Activated naive CD8-positive, alpha-beta T cell treated with anti-CD3 and anti-CD28 coated beads, Interleukin-2, amount 10 ng/mL, durations not matched to agents 7 days and 5 days (primary cell): Measurements from ENCODE around the gene PIK3AP1. TPM values are rescaled to one million over a fixed set of nuclear protein-coding genes. Genes with fewer than 3 reads are reported as not detected.
"Not testable (repeated sequence)": the region's sequence is repeated elsewhere in the genome, so short reads cannot be mapped to it uniquely, and the experiment has no call there.

Experiments
- ATAC-seq: fragments of 150-1000 bp; cut with Tn5 transposase; one replicate; pipeline ENCODE4 v1.10.0; 2021; ENCODE audit warnings: low read depth, moderate library complexity
- POLR2A ChIA-PET: fragments of 350-600 bp; sonication (Branson Sonifier 250); formaldehyde crosslinking; loops from one replicate; lab custom pipeline; 2021; ENCODE audit warnings: antibody characterized with exemption; lab: Charles Lee
- DNase-seq: peaks from one replicate; pipeline ENCODE4 v3.0.0; 2021
- H3K27ac Mint-ChIP-seq: one replicate; pipeline ENCODE4 v1.8.0; 2022; ENCODE audit warnings: mild to moderate bottlenecking, mixed read lengths
- H3K27me3 Mint-ChIP-seq: one replicate; pipeline ENCODE4 v1.8.0; 2022; ENCODE audit warnings: mild to moderate bottlenecking, moderate library complexity, mixed read lengths
- H3K36me3 Mint-ChIP-seq: one replicate; pipeline ENCODE4 v1.8.0; 2021; ENCODE audit warnings: mild to moderate bottlenecking, mixed read lengths
- H3K4me1 Mint-ChIP-seq: one replicate; pipeline ENCODE4 v1.8.0; 2021; ENCODE audit warnings: mixed read lengths
- H3K4me3 Mint-ChIP-seq: one replicate; pipeline ENCODE4 v1.8.0; 2022; ENCODE audit warnings: mild to moderate bottlenecking, moderate library complexity, mixed read lengths
- H3K9me3 Mint-ChIP-seq: one replicate; pipeline ENCODE4 v1.8.0; 2021; ENCODE audit warnings: mixed read lengths
- total RNA-seq, 2 experiments: library from RNA; stranded (reverse); gene quantifications; one replicate each; pipeline ENCODE4 v1.2.3, GENCODE V29; 2021

PIK3AP1 gene
- total RNA-seq, 2 experiments from 2014 or later = 5.3 to 7.4 TPM

DNA sequence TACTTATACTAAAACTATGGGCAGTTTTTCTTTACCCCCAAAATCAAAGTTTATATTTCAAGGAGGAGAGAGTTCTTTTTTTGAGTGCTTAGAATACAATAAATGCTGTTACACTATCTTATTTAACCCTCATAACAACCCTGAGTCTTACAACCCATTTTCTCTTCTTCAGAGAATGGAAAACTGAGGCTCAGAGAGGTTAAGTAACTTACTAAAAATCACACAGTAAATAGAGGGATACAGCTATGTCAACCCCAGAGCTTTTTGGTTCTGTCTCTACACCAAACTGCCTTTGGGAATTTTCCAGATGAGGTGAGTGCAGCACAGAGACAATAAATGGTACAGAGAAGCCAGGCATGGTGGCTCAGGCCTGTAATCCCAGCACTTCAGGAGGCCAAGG is 25.6 kb upstream of the PIK3AP1 start:
- H3K27ac Mint-ChIP-seq = no peak overlapping the region
- H3K27me3 Mint-ChIP-seq = peaks cover 6% of the 10 kb centered on the region
- H3K4me1 Mint-ChIP-seq = peaks cover 15% of the 10 kb centered on the region
- no peak overlapping the region for H3K4me3 Mint-ChIP-seq
- POLR2A ChIA-PET = no interaction called here
- DNase-seq (no peak), ATAC-seq (no peak)
- no peaks in the 10 kb centered on the region for H3K36me3 Mint-ChIP-seq
- no peaks in the 10 kb centered on the region for H3K9me3 Mint-ChIP-seq

DNA sequence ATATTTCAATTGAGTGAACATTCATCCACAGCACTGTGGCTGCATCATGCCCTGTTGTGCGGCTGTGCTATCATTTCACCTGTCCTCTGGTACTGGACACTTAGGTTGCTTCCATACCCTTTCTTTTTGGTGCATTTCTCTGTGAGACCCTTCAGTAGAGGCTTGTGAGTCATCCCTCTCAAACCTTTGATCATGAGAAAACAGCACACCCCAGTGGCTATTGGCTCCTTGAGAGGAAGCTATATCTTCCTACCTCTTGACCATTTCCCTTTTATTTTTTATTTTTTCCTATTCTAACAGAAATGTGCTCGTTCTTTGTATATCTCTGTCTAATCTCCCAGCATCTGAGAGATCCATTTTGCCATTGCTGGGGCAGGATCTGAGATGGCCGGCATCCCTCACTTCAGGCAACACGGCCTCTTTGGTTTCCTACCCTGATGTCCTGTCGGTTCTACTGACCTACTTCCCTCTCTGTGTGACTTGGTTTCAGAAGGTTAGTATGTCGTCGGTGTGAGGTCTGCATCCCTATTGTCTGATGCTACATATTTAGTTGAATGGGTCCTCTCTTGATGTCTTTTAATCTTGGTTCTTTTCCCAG is 23.8 kb upstream of the PIK3AP1 start:
- ATAC-seq (no peak), DNase-seq (no peak)
- Mint-ChIP-seq H3K27ac (peak overlapping the region; percentile 14), H3K36me3 (no peaks in the 10 kb centered on the region), H3K4me1 (peaks cover 15% of the 10 kb centered on the region), H3K27me3 (peaks cover 8% of the 10 kb centered on the region), H3K9me3 (no peaks in the 10 kb centered on the region), H3K4me3 (no peak overlapping the region)
- POLR2A ChIA-PET = no interaction called here

DNA sequence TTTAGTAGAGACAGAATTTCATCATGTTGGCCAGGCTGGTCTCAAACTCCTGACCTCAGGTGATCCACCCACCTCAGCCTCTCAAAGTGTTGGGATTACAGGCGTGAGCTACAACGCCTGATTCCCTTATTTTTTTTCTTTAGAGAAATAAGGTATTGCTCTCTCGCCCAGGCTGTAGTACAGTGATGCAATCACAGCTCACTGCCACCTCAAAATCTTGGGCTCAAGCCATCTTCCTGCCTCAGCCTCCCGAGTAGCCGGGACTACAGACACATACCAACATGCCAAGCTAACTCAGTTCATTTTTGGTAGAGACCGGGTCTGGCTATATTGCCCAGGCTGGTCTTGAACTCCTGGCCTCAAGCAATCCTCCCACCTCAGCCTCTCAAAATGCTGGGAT is 21.2 kb upstream of the PIK3AP1 start:
- POLR2A ChIA-PET, DNase-seq, ATAC-seq: not testable (repeated sequence)

DNA sequence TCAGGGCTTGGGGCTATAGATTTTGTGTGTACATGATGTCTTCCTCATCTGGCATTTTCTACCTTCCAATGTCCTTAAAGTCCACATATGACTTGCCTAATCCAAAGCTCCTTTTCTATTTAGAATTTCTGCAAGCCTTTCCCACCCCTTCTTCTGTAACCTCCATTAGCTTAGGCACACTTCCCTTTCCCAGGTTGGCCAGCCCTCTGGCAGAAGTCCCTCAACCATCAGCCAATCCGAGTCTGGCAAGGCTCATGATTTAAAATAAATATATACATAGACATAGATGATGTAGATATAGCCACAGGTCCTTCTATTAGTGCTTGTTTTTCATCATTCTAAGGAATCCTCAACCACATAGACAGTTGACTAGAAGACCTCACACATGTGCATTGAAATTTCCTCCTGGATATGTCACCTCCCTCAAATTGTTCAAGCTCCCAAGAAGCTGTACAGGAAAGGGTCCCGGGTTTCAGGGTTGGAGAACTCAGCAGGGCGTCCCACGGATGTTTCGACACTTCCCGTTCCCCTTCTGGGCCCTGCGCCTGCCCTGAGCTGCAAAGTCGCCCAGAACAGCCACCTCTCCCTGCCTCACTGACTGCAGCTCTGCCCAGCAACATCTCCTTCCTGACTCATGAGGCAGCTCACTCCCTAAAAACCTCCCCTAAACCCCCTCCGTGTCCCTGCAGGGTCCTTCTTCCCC is 20.4 kb upstream of the PIK3AP1 start:
- H3K9me3 Mint-ChIP-seq = no peaks in the 10 kb centered on the region
- POLR2A ChIA-PET = interaction anchor here (0.6 kb wide), 1 partner anchor 9 kb away, joined by 3 read pairs; no protein-coding TSS in a partner anchor
- ATAC-seq = no peak
- no peaks in the 10 kb centered on the region for H3K36me3 Mint-ChIP-seq
- peaks cover 8% of the 10 kb centered on the region for H3K27me3 Mint-ChIP-seq
- no peak for DNase-seq
- H3K27ac Mint-ChIP-seq = no peak overlapping the region
- H3K4me3 Mint-ChIP-seq = no peak overlapping the region
- H3K4me1 Mint-ChIP-seq = peaks cover 7% of the 10 kb centered on the region

More for the DNA sequence above, 21.2 kb upstream of the PIK3AP1 start:
- not testable (repeated sequence) for H3K9me3 Mint-ChIP-seq, H3K27me3 Mint-ChIP-seq, H3K4me1 Mint-ChIP-seq, H3K4me3 Mint-ChIP-seq, H3K27ac Mint-ChIP-seq, H3K36me3 Mint-ChIP-seq

DNA sequence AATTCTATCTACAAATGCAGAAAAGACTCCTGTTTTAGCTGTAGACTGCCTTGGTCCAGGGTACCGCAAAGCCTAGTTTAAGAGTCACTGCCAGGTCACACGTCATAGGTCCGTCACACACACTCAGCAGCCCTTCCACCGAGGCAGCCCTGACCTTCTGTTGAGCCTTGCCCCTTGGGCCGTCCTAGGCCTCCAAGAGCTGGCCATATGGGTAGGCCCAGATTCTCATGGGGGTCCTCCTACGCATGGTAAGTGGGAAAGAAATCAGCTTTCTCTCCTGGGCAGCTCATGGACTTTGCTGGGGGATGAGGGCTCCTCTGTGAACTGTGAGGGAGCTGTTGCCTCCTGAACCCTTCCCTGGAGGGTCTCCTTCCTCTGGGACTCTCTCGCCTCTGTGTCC is 19.8 kb upstream of the PIK3AP1 start:
- Mint-ChIP-seq H3K36me3 (no peaks in the 10 kb centered on the region), H3K27me3 (peaks cover 6% of the 10 kb centered on the region), H3K4me1 (peaks cover 7% of the 10 kb centered on the region), H3K4me3 (no peak overlapping the region), H3K27ac (no peak overlapping the region), H3K9me3 (no peaks in the 10 kb centered on the region)
- DNase-seq (no peak), ATAC-seq (no peak)
- POLR2A ChIA-PET = interaction anchor here (0.6 kb wide), 1 partner anchor 8 kb away, joined by 3 read pairs; no protein-coding TSS in a partner anchor

DNA sequence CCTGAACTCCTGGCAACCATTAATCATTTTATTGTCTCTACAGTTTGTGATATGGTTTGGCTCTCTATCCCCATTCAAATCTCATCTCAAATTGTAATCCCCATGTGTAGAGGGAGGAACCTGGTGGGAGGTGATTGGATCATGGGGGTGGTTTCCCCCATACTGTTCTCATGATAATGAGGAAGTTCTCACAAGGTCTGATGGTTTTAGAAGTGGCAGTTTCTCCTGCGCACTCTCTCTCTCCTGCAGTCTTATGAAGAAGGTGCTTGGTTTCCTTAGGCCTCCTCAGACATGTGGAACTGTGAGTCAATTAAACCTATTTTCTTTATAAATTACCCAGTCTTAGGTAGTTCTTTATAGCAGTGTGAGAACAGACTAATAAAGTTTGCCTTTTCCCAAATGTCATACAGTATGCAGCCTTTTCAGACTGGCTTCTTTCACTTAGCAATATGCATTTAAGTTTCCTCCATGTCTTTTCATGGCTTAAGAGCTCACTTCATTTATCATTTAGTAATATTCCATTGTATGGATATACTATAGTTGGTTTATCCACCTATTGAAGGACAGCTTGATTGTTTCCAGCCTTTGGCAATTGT is 17.1 kb upstream of the PIK3AP1 start:
- H3K4me3 Mint-ChIP-seq, H3K4me1 Mint-ChIP-seq, H3K9me3 Mint-ChIP-seq, ATAC-seq, H3K36me3 Mint-ChIP-seq, POLR2A ChIA-PET, H3K27me3 Mint-ChIP-seq, DNase-seq, H3K27ac Mint-ChIP-seq: not testable (repeated sequence)

DNA sequence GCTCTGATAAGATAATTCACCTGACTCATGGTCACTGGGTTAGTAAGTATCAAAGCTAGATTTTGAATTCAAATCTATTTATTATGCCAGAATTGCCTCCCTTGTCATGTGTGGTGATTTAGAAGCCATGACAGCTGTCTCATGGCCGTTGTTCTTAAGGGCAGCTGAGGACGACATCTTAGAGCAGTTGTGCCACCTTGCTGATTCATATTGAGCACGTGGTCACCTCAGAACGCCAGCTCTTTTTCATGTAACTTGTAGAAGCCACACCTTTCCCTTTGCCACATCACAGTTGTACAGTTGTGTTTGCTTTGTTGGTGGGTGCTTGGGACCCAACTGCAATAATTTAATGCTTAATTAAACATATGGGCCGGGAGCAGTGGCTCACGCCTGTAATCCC is 4.3 kb upstream of the PIK3AP1 start:
- H3K36me3 Mint-ChIP-seq = no peaks in the 10 kb centered on the region

DNA sequence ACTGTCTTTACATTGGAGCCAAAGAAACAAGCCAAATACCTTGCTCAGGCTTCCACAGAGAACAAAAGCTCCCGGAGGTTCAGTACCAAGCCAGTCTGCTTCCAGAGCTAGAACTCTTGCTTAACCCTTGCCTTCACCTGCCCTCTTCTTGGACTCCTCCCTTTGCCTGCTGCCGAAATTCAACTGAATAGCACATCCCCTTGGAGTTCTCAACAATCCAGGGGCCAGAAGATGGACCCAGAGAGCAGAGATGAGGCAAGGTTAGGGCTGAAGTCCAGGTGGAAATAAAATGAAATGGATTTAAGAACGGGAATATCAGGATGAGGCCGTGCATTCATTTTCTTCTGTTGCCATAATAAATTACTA is 876 bp upstream of the PIK3AP1 start:
- H3K4me3 Mint-ChIP-seq = peak overlapping the region; percentile 81
- H3K27ac Mint-ChIP-seq = peak overlapping the region; percentile 52
- no peaks in the 10 kb centered on the region for H3K36me3 Mint-ChIP-seq
- H3K4me1 Mint-ChIP-seq = peaks cover 29% of the 10 kb centered on the region
- no peaks in the 10 kb centered on the region for H3K9me3 Mint-ChIP-seq
- POLR2A ChIA-PET = no interaction called here
- no peak for ATAC-seq
- no peak for DNase-seq
- H3K27me3 Mint-ChIP-seq = peaks cover 10% of the 10 kb centered on the region

More for the DNA sequence above, 4.3 kb upstream of the PIK3AP1 start:
- no peak for DNase-seq
- Mint-ChIP-seq H3K4me3 (no peak overlapping the region), H3K4me1 (peaks cover 13% of the 10 kb centered on the region), H3K27ac (no peak overlapping the region), H3K27me3 (peaks cover 10% of the 10 kb centered on the region), H3K9me3 (no peaks in the 10 kb centered on the region)
- POLR2A ChIA-PET = no interaction called here
- ATAC-seq = no peak

DNA sequence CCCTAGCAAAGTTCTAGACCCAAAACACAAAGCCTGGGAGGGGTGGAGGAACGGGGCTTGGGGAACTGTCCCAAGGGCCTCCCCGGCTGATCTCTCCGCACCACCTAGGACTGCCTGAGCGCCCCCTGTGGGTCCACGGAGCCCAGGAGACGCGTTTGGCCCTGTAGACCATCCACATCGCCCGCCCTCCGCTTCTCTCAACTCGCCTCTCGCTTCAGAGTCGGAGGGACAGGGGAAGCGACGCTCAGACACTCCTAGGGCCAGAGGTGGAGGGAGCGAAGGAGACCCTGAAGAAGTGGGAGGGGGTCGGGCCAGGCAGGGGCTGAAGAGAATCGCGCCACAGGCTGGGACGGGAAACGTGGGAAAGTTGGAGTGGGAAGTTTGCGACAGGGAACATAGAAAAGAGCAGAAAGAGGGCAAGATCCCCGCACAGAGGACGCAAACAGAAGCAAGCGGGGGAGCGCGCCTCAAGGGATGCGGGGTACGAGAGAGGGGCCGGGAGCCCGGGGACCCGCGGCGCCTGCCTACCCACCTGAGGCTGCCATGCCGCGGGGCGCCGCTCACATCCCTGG is 378 bp downstream of the PIK3AP1 start:
- ATAC-seq (peak; percentile 50), DNase-seq (peak; percentile 68)
- H3K9me3 Mint-ChIP-seq = no peaks in the 10 kb centered on the region
- H3K36me3 Mint-ChIP-seq = no peaks in the 10 kb centered on the region
- H3K27ac Mint-ChIP-seq = peak overlapping the region; percentile 81
- H3K4me3 Mint-ChIP-seq = peak overlapping the region; percentile 97
- peaks cover 6% of the 10 kb centered on the region for H3K27me3 Mint-ChIP-seq
- H3K4me1 Mint-ChIP-seq = peaks cover 28% of the 10 kb centered on the region
- POLR2A ChIA-PET = no interaction called here

DNA sequence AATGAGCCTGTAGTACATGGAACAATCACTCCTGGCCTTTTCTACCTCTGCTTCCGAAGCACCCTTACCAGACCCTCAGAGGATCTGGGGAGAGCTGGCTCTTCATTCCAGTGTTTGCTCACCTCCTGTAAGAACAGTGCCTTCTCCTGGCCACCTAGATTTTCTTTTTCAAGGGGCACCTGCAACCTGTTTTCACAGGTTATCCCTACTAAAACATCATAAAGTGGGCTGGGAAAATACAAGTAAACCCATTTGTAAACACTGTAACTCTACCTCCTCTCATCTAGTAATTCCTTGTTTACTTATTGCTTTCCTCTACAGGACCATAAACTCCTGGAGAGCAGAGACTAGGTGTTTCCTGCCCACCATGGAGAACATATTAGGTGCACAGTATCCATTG is 1.1 kb downstream of the PIK3AP1 start:
- H3K27ac Mint-ChIP-seq = no peak overlapping the region
- peaks cover 6% of the 10 kb centered on the region for H3K27me3 Mint-ChIP-seq
- POLR2A ChIA-PET = no interaction called here

DNA sequence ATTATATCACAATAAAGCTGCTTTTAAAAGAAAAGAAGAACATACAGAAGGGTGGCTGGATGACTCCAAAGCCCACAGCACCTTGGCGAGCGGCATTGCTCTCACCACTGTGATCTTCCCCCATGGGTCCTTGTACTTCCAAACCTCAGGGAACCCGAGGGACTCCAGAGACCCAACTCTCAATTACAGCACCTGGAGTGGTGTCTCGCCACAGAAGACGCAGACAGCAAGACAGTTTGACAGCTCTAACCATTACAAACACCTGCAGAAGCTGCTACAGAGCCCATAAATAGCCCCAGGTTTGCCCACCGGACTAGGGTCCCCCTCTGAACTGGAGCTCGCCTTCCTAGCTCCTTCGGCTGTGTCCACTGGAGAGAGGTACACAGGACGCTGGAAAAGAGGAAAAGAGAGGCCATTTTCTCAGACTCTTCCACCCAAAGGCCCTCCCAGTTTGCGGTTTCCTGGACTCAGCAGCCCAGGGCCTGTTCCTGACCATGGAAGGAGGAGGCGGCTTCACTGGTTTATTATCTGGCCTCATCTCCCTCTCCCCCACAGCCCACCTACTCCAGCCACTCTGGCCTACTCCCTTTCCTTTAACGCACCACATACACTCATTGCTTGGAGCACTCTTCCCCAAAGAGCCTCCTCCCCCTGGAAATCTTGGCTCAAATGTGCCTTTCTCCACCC is 1.9 kb downstream of the PIK3AP1 start:
- POLR2A ChIA-PET = interaction anchor here (1.7 kb wide), 1 partner anchor 67 kb away, joined by 6 read pairs; no protein-coding TSS in a partner anchor
- H3K27ac Mint-ChIP-seq = no peak overlapping the region
- peaks cover 3% of the 10 kb centered on the region for H3K27me3 Mint-ChIP-seq
- no peaks in the 10 kb centered on the region for H3K9me3 Mint-ChIP-seq
- ATAC-seq (no peak), DNase-seq (no peak)
- H3K36me3 Mint-ChIP-seq = no peaks in the 10 kb centered on the region
- no peak overlapping the region for H3K4me3 Mint-ChIP-seq
- peaks cover 28% of the 10 kb centered on the region for H3K4me1 Mint-ChIP-seq

More for the DNA sequence above, 1.1 kb downstream of the PIK3AP1 start:
- no peaks in the 10 kb centered on the region for H3K36me3 Mint-ChIP-seq
- DNase-seq (no peak), ATAC-seq (no peak)
- peak overlapping the region; percentile 97 for H3K4me3 Mint-ChIP-seq
- H3K4me1 Mint-ChIP-seq = peaks cover 28% of the 10 kb centered on the region
- H3K9me3 Mint-ChIP-seq = no peaks in the 10 kb centered on the region

DNA sequence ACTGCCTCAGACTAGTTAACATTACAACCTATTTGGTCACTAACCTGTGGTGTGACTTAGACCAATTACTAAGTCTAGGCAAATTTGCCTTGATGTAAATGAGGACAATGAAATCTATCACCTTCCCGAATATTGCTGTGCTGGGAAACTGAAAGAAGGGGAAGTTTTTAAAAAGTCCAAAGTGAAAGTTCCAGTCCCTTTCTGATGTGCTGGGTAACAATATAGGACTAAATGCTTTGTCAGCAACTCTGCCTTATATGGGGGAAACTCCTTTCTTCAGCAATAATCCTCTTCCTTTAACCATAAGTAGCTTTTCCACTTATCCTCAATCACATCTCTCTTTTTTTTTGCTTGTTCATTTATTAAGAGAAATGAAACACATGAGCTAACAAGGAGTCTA is 3.9 kb downstream of the PIK3AP1 start:
- Mint-ChIP-seq H3K4me3 (no peak overlapping the region), H3K4me1 (peaks cover 25% of the 10 kb centered on the region), H3K27ac (no peak overlapping the region), H3K36me3 (peaks cover 1% of the 10 kb centered on the region), H3K9me3 (no peaks in the 10 kb centered on the region), H3K27me3 (no peaks in the 10 kb centered on the region)
- POLR2A ChIA-PET = interaction anchor here (1.7 kb wide), 1 partner anchor 65 kb away, joined by 6 read pairs; no protein-coding TSS in a partner anchor
- no peak for ATAC-seq
- DNase-seq = no peak

DNA sequence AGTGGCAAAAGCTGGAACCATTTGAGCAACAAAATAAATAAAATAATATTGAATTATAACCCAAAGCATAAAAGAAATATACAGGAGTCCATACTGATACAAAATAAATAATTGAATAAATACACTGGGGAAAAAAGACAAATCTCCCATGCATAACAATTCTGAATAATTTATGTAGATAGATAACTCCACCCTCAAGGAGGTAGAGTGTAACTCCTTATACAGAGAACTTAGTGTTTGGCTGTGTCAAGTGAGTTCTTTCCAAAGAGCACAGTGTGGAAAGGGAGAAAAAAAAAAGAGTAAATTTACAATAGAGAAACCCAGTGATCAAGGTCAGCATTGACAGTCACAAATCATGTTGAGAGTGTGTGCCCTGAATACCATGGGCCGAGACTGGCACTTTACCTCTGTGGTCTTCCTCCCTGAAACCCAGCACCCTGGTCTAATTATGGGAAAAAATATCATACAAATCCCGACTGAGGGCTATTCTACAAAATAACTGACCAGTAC is 5.5 kb downstream of the PIK3AP1 start:
- peaks cover 17% of the 10 kb centered on the region for H3K4me1 Mint-ChIP-seq
- no peaks in the 10 kb centered on the region for H3K9me3 Mint-ChIP-seq
- ATAC-seq = no peak
- H3K4me3 Mint-ChIP-seq = no peak overlapping the region
- no peaks in the 10 kb centered on the region for H3K27me3 Mint-ChIP-seq
- POLR2A ChIA-PET = no interaction called here
- DNase-seq = no peak
- peaks cover 1% of the 10 kb centered on the region for H3K36me3 Mint-ChIP-seq
- no peak overlapping the region for H3K27ac Mint-ChIP-seq
